Suprapubic skin (tissue), 4 donors: Measurements from ENCODE around the gene RGCC. TPM values are rescaled to one million over a fixed set of nuclear protein-coding genes. Genes with fewer than 3 reads are reported as not detected.

Experiments
- DNase-seq, 2 donors: peaks; one replicate each; pipeline ENCODE4 v3.0.0-alpha.2; 2019; ENCODE audit warnings: low spot score in 2 of 2
- H3K27ac ChIP-seq: fragments of 200-600 bp; sonication (generic); one replicate; pipeline ENCODE4 v1.5.1; 2019
- H3K27me3 ChIP-seq: fragments of 200-600 bp; sonication (generic); one replicate; pipeline ENCODE4 v1.5.1; 2019
- H3K36me3 ChIP-seq: fragments of 200-600 bp; sonication (generic); one replicate; pipeline ENCODE4 v1.5.1; 2019
- H3K4me1 ChIP-seq: fragments of 200-600 bp; sonication (generic); one replicate; pipeline ENCODE4 v1.5.1; 2019
- H3K4me3 ChIP-seq: fragments of 200-600 bp; sonication (generic); one replicate; pipeline ENCODE4 v1.5.1; 2019; ENCODE audit warnings: mild to moderate bottlenecking
- H3K9me3 ChIP-seq: fragments of 200-600 bp; sonication (generic); one replicate; pipeline ENCODE4 v1.5.1; 2019
- EP300 ChIP-seq: sonication (generic); formaldehyde crosslinking; IDR thresholded peaks from one replicate; pipeline ENCODE4 v1.6.1; 2017; ENCODE audit warnings: antibody characterized with exemption
- POLR2A ChIP-seq, 2 donors: fragments of 450-650 bp; IDR thresholded peaks; one replicate each; pipeline ENCODE4 v1.6.1; 2017; ENCODE audit warnings: antibody characterized with exemption in 2 of 2, mild to moderate bottlenecking in 2 of 2, moderate library complexity in 2 of 2
- POLR2AphosphoS5 ChIP-seq, 3 donors: sonication (generic); formaldehyde crosslinking; IDR thresholded peaks; one replicate each; pipeline ENCODE4 v1.6.1; 2017; ENCODE audit warnings: antibody characterized with exemption in 3 of 3
- WGBS: methylation state at CpG from one replicate; pipeline ENCODE4 v1.1.5; 2018; 5-methylcytosine and 5-hydroxymethylcytosine counted together
- total RNA-seq, 4 donors: library from RNA; depleted of rRNA; stranded (reverse); fragments of >200 nt; gene quantifications; one replicate each; pipeline ENCODE4 v1.1.0, GENCODE V29; 2016
- TF ChIP-seq, protein P1 (sequence below), 2 donors: fragments of 200-600 bp in 1 of 2; fragments of 450-650 bp in 1 of 2; sonication (generic) in 1 of 2; IDR thresholded peaks; one replicate each; pipeline ENCODE4 v1.5.1; 2016 to 2019; ENCODE audit warnings: antibody characterized with exemption in 2 of 2, mild to moderate bottlenecking in 1 of 2, moderate library complexity in 1 of 2

RGCC gene
- total RNA-seq, 4 donors from 2014 or later, result 65.5 to 145 (median 85.7) TPM

DNA sequence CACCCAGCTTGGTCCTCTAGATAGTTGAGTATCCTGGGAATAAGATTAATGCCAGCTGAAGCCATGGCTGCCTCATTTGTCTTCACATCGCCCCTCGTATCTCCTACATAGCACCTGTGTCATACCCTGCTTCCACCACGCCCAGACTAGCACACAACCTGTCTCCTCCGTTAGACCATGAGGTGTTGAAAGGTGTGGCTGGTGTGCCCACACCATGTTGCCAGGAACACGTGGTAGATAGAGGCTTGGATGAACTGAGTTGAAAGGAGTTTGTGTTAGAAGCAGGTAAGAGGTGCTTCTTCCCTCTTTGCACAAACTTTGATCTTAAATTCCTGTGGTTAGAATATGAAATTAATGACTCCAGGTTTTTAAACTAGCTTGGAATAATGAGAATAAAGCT lies 40.1 kb downstream of the RGCC start:
- TF ChIP-seq POLR2A (IDR thresholded peaks at IDR 0.05) (no peak), EP300 (no peak), POLR2AphosphoS5 (IDR thresholded peaks at IDR 0.05) (no peak)
- TF ChIP-seq, protein P1, sequence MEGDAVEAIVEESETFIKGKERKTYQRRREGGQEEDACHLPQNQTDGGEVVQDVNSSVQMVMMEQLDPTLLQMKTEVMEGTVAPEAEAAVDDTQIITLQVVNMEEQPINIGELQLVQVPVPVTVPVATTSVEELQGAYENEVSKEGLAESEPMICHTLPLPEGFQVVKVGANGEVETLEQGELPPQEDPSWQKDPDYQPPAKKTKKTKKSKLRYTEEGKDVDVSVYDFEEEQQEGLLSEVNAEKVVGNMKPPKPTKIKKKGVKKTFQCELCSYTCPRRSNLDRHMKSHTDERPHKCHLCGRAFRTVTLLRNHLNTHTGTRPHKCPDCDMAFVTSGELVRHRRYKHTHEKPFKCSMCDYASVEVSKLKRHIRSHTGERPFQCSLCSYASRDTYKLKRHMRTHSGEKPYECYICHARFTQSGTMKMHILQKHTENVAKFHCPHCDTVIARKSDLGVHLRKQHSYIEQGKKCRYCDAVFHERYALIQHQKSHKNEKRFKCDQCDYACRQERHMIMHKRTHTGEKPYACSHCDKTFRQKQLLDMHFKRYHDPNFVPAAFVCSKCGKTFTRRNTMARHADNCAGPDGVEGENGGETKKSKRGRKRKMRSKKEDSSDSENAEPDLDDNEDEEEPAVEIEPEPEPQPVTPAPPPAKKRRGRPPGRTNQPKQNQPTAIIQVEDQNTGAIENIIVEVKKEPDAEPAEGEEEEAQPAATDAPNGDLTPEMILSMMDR (IDR thresholded peaks at IDR 0.05), result no peak
- DNase-seq, result no peak
- Histone ChIP-seq H3K36me3 (no peaks in the 10 kb centered on the region), H3K27ac (no peak overlapping the region), H3K4me3 (no peak overlapping the region), H3K9me3 (no peaks in the 10 kb centered on the region), H3K4me1 (peaks cover 41% of the 10 kb centered on the region), H3K27me3 (no peaks in the 10 kb centered on the region)
- 65% methylated on average over 5 of the region's 5 CpGs for WGBS

DNA sequence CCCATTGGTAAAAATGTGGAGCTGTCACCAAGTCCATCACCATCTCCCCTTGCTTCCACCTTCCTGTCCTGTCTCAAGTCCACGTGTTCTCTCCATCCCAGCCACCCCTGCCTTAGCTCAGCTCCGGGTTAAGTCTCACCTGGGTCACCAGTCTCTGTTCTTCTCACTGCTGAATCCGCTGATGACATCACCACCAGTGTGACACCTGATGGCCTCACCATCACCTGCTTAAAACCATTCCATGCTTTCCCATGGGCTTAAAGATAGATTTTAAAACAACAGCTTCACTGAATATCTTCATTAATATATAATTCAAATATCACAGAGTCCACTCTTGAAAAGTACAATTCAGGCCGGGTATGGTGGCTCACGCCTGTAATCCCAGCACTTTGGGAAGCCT lies 42.1 kb downstream of the RGCC start:
- H3K9me3 ChIP-seq, result no peaks in the 10 kb centered on the region

DNA sequence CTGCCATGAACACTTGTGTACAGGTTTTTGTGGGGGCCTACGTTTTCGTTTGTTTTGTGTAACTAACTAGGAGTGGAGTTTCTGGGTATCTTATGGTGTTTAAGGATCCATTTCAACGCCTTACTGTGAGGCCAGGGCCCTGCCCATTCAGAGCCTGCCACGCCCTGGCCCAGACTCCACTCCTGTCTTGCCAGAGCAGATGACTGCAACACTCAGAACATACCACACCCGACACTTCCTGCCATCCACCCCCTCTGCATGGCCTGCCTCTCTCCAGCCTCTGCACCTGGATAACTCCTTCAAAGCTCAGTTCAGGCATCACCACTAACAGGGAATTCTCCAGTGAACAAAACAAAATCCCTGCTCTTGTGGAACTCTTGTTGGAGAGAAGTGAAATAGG lies 43.2 kb downstream of the RGCC start:
- no peaks in the 10 kb centered on the region for H3K9me3 ChIP-seq
- no peak overlapping the region for H3K27ac ChIP-seq
- H3K4me3 ChIP-seq, result no peak overlapping the region
- DNase-seq, result no peak
- no peaks in the 10 kb centered on the region for H3K27me3 ChIP-seq
- TF ChIP-seq POLR2AphosphoS5 (IDR thresholded peaks at IDR 0.05) (no peak), POLR2A (IDR thresholded peaks at IDR 0.05) (no peak), EP300 (no peak)
- TF ChIP-seq, protein P1 (IDR thresholded peaks at IDR 0.05), result no peak
- H3K4me1 ChIP-seq, result peaks cover 10% of the 10 kb centered on the region
- 38% methylated on average over 4 of the region's 5 CpGs for WGBS
- H3K36me3 ChIP-seq, result no peaks in the 10 kb centered on the region

More for the DNA sequence above, 42.1 kb downstream of the RGCC start:
- Histone ChIP-seq H3K27ac (no peak overlapping the region), H3K27me3 (no peaks in the 10 kb centered on the region), H3K4me3 (no peak overlapping the region), H3K4me1 (peaks cover 20% of the 10 kb centered on the region), H3K36me3 (no peaks in the 10 kb centered on the region)
- no peak for TF ChIP-seq EP300
- no peak for TF ChIP-seq POLR2A (IDR thresholded peaks at IDR 0.05)
- TF ChIP-seq POLR2AphosphoS5 (IDR thresholded peaks at IDR 0.05), result no peak
- TF ChIP-seq, protein P1 (IDR thresholded peaks at IDR 0.05), result no peak
- WGBS, result 95% methylated on average over 5 of the region's 5 CpGs
- DNase-seq, result no peak

DNA sequence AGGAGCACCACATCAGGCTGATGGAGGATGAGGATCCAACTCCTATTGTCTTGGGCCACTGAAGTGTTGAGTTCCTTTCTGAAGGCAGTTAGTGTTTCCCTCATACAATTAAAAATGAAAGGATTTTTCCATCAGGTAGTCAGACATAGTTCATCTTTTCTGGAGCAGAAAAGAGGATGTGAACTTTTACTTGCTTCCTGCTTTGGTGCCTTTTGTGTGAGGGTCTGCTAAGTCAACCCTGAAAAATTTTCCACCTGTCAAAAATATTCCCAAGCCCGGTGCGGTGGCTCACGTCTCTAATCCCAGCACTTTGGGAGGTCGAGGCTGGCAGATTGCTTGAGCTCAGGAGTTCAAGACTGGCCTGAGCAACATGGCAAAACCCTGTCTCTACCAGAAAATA lies 43.9 kb downstream of the RGCC start:
- no peaks in the 10 kb centered on the region for H3K9me3 ChIP-seq
- no peaks in the 10 kb centered on the region for H3K27me3 ChIP-seq
- TF ChIP-seq EP300 (no peak), POLR2A (IDR thresholded peaks at IDR 0.05) (no peak), POLR2AphosphoS5 (IDR thresholded peaks at IDR 0.05) (no peak)
- TF ChIP-seq, protein P1 (IDR thresholded peaks at IDR 0.05), result no peak
- H3K36me3 ChIP-seq, result no peaks in the 10 kb centered on the region
- no peak overlapping the region for H3K4me3 ChIP-seq
- no peak overlapping the region for H3K27ac ChIP-seq
- 67% methylated on average over 4 of the region's 4 CpGs for WGBS
- peaks cover 8% of the 10 kb centered on the region for H3K4me1 ChIP-seq
- DNase-seq, result no peak

DNA sequence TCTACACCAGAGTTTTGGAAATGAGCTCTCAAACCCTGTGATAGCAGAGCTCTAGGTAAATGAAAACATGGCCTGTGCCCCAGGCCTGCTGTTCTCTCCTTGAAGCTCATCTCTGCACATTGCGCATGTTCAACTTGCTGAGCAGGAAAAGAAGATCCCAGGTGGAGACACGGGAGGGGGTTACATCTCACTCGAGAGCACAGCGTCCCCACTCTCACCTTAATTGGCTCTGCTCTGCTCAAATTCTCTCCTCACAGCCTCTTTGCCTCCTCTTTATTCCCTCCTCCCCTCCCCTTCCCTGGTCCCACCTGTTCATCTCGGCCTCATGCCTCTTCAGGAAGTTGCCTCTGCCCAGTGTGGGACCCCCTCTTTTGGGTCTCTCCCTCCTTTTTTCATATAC lies 44.7 kb downstream of the RGCC start:
- Histone ChIP-seq H3K27ac (no peak overlapping the region), H3K36me3 (no peaks in the 10 kb centered on the region), H3K4me1 (peaks cover 8% of the 10 kb centered on the region), H3K9me3 (no peaks in the 10 kb centered on the region), H3K4me3 (no peak overlapping the region), H3K27me3 (no peaks in the 10 kb centered on the region)
- no peak for DNase-seq
- 93% methylated on average over 5 of the region's 5 CpGs for WGBS
- no peak for TF ChIP-seq EP300

DNA sequence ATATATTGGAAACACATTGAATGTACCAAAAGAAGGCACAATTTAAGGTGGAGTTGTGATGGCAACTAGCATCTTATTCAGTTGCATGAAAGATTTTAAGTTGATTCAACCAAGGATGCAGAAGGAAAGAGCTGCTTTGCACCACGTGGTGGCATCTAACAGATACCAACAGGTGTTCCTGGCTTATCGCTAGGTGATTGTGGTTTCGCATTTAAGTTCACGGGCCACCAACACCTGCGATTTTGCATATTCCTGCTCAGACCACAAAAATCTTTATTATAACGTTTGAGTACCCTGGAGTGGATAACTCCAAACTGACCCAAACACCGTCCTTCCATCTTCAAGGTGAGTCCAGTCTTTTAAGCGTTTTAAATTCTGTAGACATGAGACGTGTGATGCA lies 45.3 kb downstream of the RGCC start:
- no peak for TF ChIP-seq POLR2A (IDR thresholded peaks at IDR 0.05)
- no peak for TF ChIP-seq POLR2AphosphoS5 (IDR thresholded peaks at IDR 0.05)
- TF ChIP-seq EP300, result no peak
- TF ChIP-seq, protein P1 (IDR thresholded peaks at IDR 0.05), result no peak
- Histone ChIP-seq H3K4me3 (no peak overlapping the region), H3K9me3 (no peaks in the 10 kb centered on the region), H3K4me1 (peaks cover 8% of the 10 kb centered on the region), H3K27me3 (no peaks in the 10 kb centered on the region), H3K27ac (no peak overlapping the region), H3K36me3 (no peaks in the 10 kb centered on the region)
- 89% methylated on average over 9 of the region's 9 CpGs for WGBS
- DNase-seq, result no peak
